CD4-positive, alpha-beta T cell treated with Interleukin-15 for 1 hour (primary cell): ENCODE results near the gene ITPR1.

Experiments used
- DNase-seq: peaks from one replicate; pipeline ENCODE4 v3.0.0-alpha.2; 2020

Gene ITPR1

DNA sequence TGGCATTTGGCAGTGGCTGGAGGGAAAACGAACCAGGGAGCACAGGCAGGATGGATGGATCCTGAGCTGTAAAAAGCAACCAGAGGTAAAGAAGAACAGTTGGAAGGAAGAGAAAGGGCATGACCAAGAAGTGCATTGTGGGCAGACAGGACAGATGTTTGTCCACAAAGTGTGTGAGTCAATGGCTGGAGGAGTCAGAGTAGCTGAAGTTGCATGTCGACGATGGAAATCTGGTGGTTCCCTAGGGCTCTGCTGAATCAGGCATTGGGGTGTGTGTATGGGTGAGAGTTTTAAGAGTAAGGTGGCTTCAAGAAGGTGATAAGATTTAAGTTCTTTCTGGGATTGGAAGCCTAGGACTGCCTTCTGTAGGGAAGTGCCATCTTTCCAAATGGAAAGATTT, 272.1 kb downstream of the ITPR1 start:
- DNase-seq: no peak

DNA sequence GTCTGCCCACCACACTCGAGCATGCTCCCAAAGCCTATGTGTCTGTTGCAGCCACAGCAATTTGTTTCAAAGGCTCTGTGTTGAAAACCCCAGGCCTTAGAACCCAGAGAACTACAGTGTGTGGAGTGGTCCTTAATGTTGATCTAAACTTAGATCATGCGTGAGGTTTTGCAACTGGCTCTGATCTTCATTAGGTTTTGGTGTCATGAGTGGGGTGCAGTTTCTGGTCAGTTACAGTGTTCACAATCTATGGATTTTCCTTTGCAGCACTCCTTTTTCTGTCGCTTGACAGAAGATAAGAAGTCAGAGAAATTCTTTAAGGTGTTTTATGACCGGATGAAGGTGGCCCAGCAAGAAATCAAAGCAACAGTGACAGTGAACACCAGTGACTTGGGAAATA, 273.1 kb downstream of the ITPR1 start:
- no peak for DNase-seq

DNA sequence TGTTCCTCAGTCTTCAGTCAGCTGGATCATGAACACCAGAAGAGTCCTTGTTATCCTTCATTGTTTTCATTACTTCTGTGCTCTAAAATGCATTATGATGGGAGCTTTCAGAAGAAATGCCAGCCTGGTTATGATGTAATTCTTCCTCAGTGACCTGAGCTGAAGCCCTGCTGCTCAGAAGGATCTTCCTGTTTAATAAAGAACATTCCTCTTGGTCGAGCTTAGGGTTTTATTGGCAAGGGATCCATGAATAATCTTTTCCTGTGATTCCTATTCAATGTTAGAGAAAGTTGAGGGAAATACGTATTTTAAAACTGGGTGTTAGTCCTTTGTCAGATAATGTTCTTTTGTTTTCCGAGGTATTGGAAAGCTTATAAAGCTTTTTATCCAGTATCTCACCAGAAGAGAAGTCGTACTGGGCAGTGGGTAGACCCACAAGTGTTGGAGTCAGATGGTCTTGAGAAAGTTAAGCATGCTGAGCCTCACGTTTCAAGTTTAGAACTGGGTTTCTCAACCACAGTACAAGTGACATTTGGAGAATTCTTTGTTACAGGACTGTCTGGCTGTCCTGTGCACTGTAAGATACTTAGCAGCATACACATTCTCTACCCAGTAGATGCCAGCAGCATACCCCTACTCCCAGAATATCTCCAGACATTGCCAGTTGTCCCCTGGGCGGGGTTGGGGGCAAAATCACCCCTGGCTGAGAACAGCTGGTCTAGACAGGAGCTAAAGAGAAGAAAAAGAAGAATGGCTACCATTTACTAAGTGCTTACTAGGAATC, 273.8 kb downstream of the ITPR1 start:
- DNase-seq: no peak

DNA sequence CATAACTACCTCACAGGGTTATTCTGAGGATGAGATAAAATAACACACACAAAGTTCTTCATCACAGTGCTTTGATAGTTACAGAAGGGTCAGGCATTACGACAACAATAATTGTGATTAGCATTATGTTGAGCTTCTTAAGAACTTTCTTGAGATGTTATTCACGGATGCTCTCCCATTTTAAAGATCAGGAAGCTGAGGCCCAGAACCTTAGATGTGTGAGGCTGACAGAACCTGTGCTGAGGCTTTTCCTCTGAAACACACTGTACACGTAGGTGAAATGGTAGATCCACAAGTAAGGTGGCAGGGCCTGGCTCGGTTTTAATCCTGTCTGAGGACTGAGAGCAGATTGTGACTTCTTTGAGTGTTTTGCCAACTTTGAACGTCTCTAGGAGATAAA, 274.9 kb downstream of the ITPR1 start:
- no peak for DNase-seq

DNA sequence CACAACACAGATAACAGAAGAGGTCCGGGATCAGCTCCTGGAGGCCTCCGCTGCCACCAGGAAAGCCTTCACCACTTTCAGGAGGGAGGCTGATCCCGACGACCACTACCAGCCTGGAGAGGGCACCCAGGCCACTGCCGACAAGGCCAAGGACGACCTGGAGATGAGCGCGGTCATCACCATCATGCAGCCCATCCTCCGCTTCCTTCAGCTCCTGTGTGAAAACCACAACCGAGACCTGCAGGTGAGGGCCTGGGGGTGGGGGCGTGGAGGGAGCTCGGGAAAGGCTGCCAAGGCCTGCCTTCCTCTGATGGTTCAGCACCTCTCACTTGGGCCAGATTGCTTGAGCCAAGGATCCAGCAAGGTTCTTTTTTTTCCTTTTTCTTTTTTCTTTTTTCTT, 275.4 kb downstream of the ITPR1 start:
- no peak for DNase-seq

DNA sequence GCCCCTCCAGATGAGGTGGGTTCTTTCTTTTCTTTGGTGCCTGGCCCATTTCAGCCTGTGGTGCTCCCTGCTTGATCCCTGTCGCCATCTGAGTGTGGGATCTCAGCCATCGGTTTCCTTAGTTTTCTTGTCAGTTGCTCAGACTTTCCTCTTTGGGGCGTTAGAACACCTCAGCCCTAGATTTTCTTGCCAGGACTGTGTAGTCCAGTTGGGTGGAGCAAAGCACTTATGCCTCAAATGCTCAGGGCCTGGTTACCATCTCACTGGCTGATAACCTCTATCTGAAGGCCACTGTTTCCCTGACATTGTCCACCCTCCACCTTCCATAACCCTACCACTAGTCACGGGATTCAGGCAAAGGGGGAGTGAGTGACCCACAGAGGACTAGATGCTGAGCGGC, 277.4 kb downstream of the ITPR1 start:
- no peak for DNase-seq

DNA sequence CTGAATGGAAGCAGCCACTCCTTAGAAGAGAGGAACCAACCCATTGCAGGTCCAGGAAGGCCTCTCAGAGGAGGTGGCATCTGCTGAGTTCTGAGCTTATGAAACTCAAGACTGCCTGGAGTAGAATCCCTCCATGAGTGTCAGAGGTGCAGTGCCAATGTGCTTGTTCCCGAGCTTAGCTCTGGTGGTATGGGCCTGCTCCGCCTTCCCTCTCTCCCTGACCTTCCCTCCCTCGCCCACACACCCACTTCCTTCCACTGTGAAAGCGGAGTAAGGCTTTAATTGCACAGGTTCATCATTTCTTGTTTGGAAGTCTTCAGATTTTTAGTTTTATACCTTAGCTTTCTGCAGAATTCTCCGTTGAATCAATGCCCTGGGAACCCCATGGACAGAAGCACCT, 278.1 kb downstream of the ITPR1 start:
- DNase-seq: no peak

DNA sequence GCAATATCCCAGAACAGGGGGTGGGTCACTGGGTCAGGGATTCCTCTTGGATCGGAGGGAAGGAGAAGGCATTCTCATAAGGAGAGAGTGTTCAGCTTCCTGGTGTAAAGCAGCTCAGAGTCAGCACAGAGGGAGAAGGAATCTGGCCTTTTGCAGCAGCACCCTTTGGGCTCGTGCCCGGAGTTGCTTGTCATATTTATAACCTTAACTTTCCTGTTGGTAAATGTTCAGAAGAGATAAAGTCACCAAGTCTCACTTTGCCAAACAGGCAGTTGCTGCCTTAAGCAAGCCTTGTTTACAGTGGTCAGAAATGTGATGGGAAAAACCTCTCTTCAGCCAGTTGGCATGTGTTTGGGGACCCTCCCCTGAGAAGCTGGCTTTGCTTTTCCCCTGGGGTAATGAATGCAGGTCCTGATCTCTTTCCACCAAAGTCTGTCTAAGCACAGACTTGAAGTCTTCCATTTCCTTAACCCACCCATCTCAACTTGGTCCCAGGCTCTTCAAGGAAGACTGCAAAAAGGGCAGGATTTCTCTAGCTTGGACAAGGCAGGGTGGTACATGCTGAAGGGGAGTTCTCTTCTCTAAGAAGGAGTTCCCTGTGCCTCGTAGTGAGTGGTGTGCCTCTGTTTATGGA, 279.1 kb downstream of the ITPR1 start:
- no peak for DNase-seq

DNA sequence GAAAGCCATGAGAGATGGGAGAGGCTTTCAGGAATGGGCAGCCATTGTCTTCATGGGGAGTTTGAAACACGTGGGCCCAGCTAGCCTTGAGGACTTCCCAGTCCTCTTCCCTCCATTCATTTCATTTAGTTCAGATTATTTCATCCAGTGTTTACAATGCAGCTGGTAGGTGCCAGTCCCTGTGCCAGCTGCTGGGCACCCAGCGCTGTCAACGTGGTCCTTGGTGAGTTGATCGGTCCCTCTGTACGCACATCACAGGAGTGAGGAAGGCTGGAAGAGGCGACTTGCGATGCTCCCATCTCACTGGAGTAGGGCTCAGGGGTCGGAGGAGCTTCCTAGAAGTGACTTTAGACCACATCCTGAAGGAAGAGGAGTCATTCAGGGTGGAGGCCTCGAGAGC, 279.7 kb downstream of the ITPR1 start:
- DNase-seq: no peak

DNA sequence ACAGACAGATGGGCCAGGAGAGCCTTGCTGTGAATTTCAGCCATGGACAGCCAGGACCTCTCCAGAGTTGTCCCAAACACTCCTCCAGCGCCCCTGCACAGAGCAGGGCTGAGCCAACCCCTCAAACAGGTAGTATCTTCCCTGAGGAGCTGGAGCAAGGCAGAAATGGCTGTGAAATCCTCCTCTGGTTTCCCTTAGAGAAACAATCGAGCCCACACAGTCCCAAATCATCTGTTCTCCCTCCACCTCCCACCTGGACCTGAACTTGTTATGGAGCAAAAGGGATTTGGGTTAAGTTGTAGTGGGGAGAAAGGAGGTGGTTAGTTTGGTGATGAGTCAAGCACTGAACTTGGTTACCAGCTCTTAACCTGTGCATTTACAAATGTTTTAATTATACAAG, 280.4 kb downstream of the ITPR1 start:
- no peak for DNase-seq

DNA sequence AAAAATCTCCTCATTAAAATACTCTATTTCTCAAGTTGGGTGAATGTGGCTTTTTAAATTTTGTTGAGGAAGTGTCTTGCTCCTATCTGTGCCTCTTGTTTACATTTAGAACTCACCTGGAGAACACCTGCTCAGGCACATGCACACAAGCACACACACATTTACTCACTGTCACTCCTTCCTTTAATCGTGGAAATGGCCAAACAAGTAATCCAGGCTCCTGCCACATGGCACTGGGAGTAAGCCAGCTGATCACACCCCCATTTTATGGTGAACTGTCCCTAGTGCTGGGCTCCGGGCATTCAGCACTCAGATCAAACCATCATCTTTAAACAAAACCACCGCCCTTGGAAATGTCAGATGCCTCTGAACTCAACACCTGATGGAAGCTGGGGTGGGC, 281.4 kb downstream of the ITPR1 start:
- no peak for DNase-seq

DNA sequence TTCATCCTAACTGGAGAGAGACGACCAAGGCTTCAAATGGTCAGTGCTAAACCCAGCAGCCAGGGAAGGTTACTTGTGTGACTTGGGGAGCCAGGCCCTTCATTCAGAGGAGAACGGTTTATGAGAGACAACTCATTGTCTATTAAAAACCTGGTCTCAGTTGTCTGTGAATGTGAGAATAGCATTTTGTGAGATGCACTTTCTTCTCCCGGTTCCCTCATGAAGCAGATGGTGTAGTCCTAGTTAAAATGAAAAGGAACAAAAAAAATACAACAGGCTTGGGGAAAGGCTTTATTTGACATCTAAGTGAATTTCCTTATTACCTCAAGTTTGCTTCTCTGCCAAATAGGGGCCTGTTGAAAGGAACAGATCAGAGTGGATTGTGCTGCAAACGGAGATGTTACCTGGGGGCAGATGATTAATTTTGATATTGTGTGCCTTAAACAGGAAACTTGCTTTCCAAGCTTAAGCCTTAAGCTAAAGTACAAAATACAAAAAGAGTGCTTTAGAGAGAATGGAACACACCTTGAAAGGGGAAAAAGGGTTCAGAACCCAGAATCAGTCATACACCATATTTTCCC, 283.3 kb downstream of the ITPR1 start:
- DNase-seq: no peak

DNA sequence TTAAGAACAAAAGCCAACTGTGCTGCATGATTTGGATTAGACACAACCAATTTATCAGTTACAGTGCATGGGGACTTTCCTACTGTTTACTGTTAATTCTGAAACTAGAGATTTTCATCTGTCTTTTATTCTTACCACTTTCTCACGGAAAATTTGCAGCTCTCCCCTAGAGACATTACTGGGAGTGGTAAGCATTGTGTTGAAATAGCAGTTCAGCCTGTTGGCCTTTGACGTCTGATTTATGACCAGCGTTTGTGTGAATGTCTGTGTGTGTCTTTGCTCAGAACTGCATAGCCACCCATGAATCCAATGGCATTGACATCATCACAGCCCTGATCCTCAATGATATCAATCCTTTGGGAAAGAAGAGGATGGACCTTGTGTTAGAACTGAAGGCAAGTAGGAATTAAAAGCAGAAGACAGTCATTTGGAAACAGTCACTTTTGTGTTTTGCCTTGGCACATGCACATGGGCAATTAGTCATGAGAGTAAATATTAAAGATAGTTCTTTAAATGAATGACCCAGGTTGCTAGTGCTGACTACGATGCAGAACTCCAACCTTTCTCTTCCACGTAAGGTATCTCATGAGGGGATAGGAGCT, 283.9 kb downstream of the ITPR1 start:
- DNase-seq: no peak

DNA sequence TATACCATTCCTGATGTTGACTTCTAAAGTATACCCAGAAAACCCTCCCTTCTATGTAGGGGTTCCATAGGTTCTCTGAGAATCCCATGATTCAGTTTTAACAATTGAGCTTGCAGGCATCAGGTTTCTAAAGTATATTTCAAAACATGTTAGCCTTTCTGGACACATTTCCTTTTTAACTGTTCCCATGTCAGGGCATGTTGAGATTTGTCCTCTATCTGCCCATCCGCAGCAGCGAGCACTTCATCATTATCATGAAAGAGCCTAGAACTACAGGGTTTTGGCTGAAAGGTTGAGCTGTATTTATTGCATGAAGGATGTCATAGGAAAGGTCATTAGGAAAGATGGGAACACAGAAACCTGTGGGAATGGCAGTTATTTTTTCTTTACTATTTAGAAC, 285.0 kb downstream of the ITPR1 start:
- no peak for DNase-seq

DNA sequence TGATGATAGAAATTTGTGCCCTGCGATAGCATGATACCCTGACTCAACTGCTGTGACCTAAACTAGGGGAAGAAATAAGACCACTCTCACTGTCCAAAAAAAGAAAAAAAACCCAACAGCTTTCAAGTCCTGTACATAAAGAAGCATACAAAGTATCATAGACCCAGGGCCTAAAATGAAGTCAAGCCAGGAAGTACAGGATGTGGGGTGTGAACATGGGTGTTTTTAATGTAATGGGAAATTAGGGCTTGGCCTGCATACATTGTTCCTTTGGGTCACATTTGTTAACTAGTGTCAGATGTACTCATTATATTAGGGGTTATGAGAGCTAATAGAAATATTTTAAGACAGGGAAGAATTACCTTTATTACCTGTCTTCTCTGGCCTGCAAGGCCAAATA, 285.6 kb downstream of the ITPR1 start:
- DNase-seq: no peak

DNA sequence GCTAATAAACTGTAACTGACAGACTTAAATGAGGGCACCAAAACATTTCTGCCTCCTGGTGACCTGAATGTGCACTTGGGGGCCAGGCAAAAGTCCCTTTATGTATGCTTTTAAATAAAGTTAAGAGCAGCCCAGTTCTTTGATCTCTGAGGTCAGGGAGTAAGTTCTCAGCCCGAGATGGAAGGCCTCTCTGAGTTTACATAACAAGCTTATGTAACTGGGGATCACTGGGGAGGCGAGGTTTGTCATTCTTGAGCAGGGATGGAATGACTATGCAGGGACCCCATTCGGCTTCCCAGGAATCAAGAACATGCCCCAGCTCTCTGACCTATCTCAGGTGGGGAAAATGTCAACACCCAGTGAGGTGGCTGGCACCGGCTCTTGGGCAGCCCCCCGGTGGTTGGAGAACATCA, 287.4 kb downstream of the ITPR1 start:
- DNase-seq: no peak

DNA sequence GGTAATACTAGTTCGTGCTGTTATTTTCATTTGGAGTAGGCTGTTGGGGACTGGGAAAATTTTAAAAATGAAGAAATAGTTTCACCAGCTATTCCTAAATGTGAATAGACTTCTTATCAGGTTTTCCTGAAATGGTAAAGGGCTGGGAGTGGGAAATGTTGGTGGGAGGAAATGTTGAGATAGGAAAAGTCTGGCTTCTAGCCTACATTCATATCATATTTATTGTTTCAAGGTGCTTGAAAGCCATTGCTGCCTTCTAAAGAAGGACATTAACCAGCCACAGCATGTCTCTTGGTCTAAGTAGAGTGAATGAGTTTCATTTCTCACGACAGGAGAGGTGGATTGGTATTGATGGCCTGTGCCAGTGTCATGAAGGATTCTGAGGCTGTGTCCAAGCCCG, 288.9 kb downstream of the ITPR1 start:
- DNase-seq: no peak

DNA sequence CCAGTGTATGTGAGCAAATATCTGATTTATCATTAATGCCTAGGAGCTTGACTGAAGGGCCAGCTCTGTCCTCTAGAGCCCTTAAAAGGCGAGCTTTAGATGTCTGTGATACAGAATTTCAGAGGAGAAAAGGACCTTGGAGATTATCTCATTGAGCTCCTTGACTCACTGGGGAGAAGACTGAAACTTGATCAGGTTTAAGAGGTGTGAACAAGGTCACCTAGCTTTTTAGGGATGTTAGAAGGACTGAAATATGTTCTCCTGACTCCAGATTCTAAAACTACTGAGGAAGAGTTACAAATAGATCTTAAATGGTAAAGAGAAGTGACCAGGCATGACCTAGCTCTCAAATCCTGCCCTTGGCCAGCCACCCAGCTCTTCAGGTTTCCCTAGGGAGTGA, 292.4 kb downstream of the ITPR1 start:
- DNase-seq: no peak

DNA sequence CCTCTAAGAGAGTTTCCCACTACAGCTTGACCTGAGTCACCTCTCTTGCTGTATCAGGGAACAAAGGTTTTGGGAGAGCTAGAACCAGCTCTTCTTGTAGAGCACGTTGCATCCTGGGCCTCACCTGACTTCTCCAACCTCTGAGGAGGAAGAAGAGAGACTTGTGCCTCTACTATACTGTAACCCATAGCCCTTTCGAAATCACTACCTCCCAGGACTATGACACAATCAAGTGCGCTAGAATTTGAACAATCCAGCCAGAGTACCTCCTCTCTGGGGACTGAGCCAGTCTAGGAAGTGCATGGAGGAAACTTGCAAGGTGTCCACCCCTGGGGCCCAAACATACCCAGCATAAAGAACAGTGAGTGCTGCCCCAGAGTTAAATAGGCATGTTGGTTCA, 293.3 kb downstream of the ITPR1 start:
- DNase-seq: no peak

DNA sequence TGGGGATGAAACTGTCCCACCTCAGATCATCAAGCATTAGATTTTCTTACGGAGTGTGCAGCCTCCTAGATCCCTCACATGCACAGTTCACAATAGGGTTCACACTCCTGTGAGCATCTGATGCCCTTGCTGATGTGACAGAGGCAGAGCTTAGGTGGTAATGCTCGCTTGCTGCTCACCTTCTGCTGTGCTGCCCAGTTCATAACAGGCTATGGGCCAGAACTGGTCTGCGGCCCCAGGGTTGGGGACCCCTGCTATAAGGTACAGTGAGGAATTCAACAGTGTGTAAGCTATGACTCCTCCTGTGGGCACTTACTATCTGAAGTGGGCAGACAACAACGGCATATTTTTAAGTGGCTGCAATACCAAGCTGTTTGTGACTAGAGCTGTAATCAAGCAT, 298.2 kb downstream of the ITPR1 start:
- DNase-seq: no peak

DNA sequence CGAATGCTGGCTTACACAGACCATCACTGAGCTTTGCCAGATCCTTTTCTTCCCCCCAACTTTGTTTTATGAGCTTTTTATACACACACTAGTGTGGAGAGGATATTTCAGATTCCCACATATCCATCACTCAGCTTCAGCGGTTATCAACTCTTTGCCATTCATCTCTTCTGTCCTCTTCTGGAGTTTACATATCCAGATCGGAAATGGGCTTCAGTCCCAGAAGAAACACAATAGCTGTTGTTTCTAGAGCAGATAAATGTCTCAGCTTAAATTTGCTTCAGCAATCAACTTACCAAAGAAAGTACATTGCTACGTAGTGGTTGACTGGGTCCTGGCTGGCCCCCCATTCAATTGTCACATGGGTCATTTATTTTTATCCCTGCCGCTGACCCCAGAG, 300.2 kb downstream of the ITPR1 start:
- no peak for DNase-seq

DNA sequence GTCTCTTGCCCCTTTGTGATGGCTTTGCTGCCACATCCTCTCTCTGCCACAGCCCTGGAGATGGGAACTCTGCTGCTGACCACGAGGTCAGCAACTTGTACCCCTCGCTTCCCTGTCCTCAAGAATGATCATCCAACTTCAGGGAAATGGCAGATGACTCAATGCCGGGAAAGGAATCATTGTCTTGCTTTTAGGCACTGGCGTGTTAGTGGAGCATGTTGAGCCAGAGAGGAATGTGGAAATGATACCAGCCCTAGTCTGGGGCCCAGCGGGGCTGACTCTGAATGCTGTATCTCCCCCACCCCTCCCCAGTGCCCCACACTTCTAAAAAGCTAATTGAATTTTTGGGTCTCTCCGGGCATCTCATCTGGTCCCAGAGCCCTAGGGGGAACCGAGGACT, 301.2 kb downstream of the ITPR1 start:
- DNase-seq: no peak

DNA sequence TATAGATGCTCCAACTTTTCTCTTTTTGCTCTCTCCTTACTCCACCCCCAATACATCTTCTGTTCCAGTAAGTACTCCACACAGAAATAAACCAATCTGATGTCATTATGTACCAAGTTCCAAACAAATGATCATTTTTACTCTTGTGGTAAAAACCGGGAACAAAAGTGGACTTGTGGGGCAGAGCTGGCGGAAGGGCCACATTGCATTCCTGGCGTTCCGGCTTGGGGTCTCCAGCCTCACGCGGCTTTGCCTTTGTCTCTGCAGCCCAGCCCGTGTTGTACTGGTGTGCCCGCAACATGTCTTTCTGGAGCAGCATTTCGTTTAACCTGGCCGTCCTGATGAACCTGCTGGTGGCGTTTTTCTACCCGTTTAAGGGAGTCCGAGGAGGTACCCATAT, 301.6 kb downstream of the ITPR1 start:
- DNase-seq: no peak

DNA sequence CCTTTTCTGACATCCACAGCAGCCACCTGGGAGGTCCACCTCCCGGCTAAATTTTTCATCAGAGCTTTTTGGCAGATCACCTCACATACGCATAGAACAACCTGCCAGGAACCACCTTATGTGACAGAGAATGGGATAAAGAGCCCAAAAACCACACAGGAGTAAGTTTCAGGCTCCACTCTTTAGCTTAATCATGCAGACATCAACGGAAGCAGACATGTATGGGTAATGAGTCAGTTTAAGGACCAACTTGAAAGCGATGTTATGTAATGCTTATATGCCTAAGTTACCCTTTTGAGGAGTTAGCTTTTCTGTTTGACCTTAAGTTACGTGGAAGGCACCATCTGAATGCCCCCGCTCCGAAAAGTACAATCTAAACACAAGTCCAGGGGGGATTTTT, 302.8 kb downstream of the ITPR1 start:
- DNase-seq: no peak
